Activated CD4-positive, CD25-positive, alpha-beta regulatory T cell treated with anti-CD3 and anti-CD28 coated beads, Interleukin-2, amount 50 U/mL, for 24 hours (primary cell): Measurements from ENCODE around the gene STARD13.
"Not testable (repeated sequence)": the region's sequence is repeated elsewhere in the genome, so short reads cannot be mapped to it uniquely, and the experiment has no call there.

Experiments used
- ATAC-seq, 2 donors: fragments of 150-1000 bp; cut with Tn5 transposase; one replicate each; pipeline ENCODE4 v1.10.0; 2021; ENCODE audit warnings: mild to moderate bottlenecking in 1 of 2, moderate library complexity in 1 of 2

Gene STARD13

GRCh38 chr13:33172911-33173310, 112.6 kb downstream of the STARD13 start:
- ATAC-seq: no peak

- no peak for ATAC-seq
Observed at GRCh38 chr13:33172400-33172799, 113.2 kb downstream of the STARD13 start.

GRCh38 chr13:33169273-33169980, 116.1 kb downstream of the STARD13 start:
- no peak for ATAC-seq

GRCh38 chr13:33168321-33168960, 117.1 kb downstream of the STARD13 start:
- ATAC-seq: no peak

- ATAC-seq: no peak
Observed at GRCh38 chr13:33167491-33167890, 118.1 kb downstream of the STARD13 start.

- ATAC-seq: no peak
Observed at GRCh38 chr13:33165787-33166186, 119.8 kb downstream of the STARD13 start.

GRCh38 chr13:33164331-33164730, 121.2 kb downstream of the STARD13 start:
- ATAC-seq: no peak

- ATAC-seq: not testable (repeated sequence)
Observed at GRCh38 chr13:33162725-33163124, 122.8 kb downstream of the STARD13 start.

- ATAC-seq: no peak
Observed at GRCh38 chr13:33158816-33159215, 126.7 kb downstream of the STARD13 start.

GRCh38 chr13:33158271-33158670, 127.3 kb downstream of the STARD13 start:
- no peak for ATAC-seq

GRCh38 chr13:33154911-33155310, 130.6 kb downstream of the STARD13 start:
- no peak for ATAC-seq

GRCh38 chr13:33153421-33154404, 131.8 kb downstream of the STARD13 start:
- ATAC-seq: no peak

GRCh38 chr13:33152389-33152788, 133.2 kb downstream of the STARD13 start:
- ATAC-seq: no peak

- ATAC-seq: no peak
Observed at GRCh38 chr13:33150662-33151061, 134.9 kb downstream of the STARD13 start.

- no peak for ATAC-seq
Observed at GRCh38 chr13:33150126-33150525, 135.4 kb downstream of the STARD13 start.

- ATAC-seq: no peak
Observed at GRCh38 chr13:33147832-33148231, 137.7 kb downstream of the STARD13 start.

GRCh38 chr13:33146843-33147611, 138.5 kb downstream of the STARD13 start:
- peak; percentile 53 to 74 for ATAC-seq

GRCh38 chr13:33145667-33146066, 139.9 kb downstream of the STARD13 start:
- ATAC-seq: peak in 1 of 2 donors; percentile 20

- no peak for ATAC-seq
Observed at GRCh38 chr13:33144358-33144784, 141.2 kb downstream of the STARD13 start.

- ATAC-seq: no peak
Observed at GRCh38 chr13:33139780-33140535, 145.6 kb downstream of the STARD13 start.

- ATAC-seq: no peak
Observed at GRCh38 chr13:33139184-33139583, 146.4 kb downstream of the STARD13 start.

- no peak for ATAC-seq
Observed at GRCh38 chr13:33138441-33138840, 147.1 kb downstream of the STARD13 start.
